Prostate gland (tissue), 2 donors: ENCODE measurements around the gene CDYL.

ENCODE experiments used
- POLR2A ChIP-seq: fragments of 450-650 bp; IDR thresholded peaks from one replicate; pipeline ENCODE4 v1.6.1; 2016; ENCODE audit warnings: antibody characterized with exemption, mild to moderate bottlenecking
- POLR2AphosphoS5 ChIP-seq: sonication (generic); formaldehyde crosslinking; IDR thresholded peaks from one replicate; pipeline ENCODE4 v1.6.1; 2017; ENCODE audit warnings: antibody characterized with exemption
- TF ChIP-seq, protein P1 (sequence below), 4 experiments: fragments of 200-600 bp in 2 of 4; fragments of 450-650 bp in 2 of 4; sonication (generic) in 2 of 4; IDR thresholded peaks; 1 replicate in 3 of 4; 2 replicates in 1 of 4; pipeline ENCODE4 v1.5.1; 2016 to 2019; ENCODE audit warnings: antibody characterized with exemption in 4 of 4, mild to moderate bottlenecking in 2 of 4, moderate library complexity in 2 of 4

DNA sequence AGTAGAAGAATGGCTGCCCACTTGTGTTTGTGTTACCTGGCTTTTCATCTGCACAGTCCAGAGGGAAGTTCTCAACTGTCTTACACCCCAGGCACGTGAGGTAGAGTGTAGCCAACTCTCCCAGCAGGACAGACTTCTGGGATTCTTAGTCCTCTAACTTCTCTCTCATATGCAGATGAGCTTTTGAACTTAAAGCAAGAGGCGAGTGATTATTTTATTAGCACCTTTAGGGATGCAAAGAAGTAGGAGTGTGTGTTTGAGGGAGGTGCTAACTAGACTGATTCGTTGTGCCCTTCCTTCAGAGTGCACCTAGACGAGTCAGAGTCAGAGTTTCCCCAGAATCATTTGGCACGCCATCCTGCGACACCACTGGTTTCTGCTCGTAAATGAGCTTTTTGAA is 10.8 kb downstream of the CDYL start:
- TF ChIP-seq, protein P1, sequence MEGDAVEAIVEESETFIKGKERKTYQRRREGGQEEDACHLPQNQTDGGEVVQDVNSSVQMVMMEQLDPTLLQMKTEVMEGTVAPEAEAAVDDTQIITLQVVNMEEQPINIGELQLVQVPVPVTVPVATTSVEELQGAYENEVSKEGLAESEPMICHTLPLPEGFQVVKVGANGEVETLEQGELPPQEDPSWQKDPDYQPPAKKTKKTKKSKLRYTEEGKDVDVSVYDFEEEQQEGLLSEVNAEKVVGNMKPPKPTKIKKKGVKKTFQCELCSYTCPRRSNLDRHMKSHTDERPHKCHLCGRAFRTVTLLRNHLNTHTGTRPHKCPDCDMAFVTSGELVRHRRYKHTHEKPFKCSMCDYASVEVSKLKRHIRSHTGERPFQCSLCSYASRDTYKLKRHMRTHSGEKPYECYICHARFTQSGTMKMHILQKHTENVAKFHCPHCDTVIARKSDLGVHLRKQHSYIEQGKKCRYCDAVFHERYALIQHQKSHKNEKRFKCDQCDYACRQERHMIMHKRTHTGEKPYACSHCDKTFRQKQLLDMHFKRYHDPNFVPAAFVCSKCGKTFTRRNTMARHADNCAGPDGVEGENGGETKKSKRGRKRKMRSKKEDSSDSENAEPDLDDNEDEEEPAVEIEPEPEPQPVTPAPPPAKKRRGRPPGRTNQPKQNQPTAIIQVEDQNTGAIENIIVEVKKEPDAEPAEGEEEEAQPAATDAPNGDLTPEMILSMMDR (IDR thresholded peaks at IDR 0.05), result no peak
- TF ChIP-seq POLR2AphosphoS5, result no peak
- no peak for TF ChIP-seq POLR2A
